Measurements from ENCODE around the gene CSHL1. TPM values are rescaled to one million over a fixed set of nuclear protein-coding genes. Genes with fewer than 3 reads are reported as not detected.
A peak's percentile ranks its signal among the peaks of the same experiment; 100 is the strongest.

The CSHL1 gene
- total RNA-seq, 6 experiments from 2014 or later: not detected

DNA sequence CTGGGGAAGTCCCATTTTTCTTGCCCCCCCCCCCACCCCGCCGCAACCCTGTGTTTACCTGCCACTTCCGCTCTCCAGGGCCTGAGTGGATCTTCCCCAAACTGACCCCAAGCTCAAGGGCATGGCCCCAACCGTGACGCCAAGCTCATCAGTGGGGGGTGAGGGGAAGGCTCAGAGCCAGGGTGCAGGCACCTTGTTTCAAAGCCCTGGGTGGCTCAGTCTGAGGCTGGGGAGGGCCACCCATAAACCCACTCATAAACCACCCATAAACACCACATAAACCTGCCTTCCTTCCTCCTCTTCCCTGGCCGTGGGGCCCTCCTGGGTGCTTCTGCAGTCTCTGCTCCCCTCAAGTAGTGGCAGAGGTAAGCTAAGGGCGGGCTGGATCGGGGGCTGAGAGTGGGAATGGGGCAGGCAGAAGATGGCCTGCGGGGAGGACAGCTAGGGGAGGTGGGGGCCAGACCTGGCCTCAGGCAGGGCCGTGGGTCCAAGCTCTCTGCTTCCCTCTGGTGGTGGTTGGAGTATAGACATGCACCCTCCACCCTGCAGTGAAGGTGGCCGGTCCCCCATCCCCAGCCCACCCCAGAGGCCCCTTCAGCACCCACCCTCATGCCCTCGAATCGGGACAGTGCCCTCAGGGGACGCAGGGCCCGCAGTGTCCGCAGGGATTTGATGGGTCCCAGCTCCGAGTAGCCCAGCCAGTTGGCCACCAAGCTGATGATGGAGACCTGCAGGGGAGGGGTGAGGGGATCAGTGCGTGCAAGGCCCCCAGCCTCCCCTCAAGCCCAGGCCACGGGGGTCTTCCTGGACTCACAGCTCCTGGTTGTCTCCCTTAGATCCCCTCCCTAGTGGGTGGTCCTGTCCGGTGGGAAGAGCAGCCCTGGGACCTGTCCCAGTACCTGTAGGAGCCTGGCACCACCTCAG, 35.6 kb upstream of the CSHL1 start:
- no peak overlapping the region for H3K27ac ChIP-seq
- H3K4me3 ChIP-seq: no peak overlapping the region
- intact Hi-C loops (cut with DNase I): loop anchor here in 1 of 2 donors (10.0 kb wide), 1 partner anchor 58 kb away; no protein-coding TSS in a partner anchor
- H3K27me3 ChIP-seq: no peaks in the 10 kb centered on the region
- H3K9me3 ChIP-seq: no peaks in the 10 kb centered on the region
- no peaks in the 10 kb centered on the region for H3K36me3 ChIP-seq
- ATAC-seq (peak; percentile 74 to 86 (median 82)), DNase-seq (peak in 2 of 3 donors; percentile 55 to 68)
- WGBS (ENCODE audit: insufficient coverage, low coverage, low lambda C conversion rate, missing lambda C conversion rate): 19% methylated on average over 5 of the region's 20 CpGs
- no peak for TF ChIP-seq POLR2A (IDR thresholded peaks at IDR 0.05)
- TF ChIP-seq, protein P1, sequence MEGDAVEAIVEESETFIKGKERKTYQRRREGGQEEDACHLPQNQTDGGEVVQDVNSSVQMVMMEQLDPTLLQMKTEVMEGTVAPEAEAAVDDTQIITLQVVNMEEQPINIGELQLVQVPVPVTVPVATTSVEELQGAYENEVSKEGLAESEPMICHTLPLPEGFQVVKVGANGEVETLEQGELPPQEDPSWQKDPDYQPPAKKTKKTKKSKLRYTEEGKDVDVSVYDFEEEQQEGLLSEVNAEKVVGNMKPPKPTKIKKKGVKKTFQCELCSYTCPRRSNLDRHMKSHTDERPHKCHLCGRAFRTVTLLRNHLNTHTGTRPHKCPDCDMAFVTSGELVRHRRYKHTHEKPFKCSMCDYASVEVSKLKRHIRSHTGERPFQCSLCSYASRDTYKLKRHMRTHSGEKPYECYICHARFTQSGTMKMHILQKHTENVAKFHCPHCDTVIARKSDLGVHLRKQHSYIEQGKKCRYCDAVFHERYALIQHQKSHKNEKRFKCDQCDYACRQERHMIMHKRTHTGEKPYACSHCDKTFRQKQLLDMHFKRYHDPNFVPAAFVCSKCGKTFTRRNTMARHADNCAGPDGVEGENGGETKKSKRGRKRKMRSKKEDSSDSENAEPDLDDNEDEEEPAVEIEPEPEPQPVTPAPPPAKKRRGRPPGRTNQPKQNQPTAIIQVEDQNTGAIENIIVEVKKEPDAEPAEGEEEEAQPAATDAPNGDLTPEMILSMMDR (IDR thresholded peaks at IDR 0.05): peak; percentile 55 to 86 (median 84)
- no peaks in the 10 kb centered on the region for H3K4me1 ChIP-seq

DNA sequence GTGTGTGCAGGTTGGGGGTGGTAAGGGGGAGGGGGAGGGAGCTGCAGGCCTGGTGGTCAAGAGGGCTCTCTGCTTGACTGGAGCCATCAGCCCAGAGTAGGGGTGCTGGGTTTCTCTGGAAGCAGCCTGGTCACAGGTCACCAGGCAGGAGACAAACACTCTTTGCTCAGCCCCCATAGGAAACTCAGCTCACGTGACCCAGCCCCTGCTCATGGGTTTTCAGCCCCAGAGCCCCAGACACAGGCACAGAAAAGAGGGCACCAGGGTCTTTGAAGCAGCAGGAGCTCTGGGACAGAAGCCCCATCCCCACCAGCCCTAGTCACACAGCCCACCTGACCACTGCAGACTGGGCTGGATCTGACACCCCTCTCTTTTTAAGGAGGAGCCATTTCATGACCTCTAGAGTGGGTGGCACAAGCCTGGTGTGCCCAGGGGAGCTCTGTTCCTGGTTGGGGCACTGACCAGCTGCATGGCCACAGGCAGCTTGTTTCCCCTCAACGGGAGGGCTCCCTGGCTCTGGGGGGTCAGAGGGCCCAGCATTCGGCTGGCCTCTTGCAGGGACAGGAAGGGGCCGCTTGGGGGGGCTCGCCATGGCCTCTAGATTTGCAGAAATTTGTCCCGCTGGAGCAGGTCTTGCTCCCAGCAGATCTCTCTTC, 34.9 kb upstream of the CSHL1 start:
- Histone ChIP-seq H3K4me1 (no peaks in the 10 kb centered on the region), H3K4me3 (no peak overlapping the region), H3K36me3 (no peaks in the 10 kb centered on the region), H3K27me3 (no peaks in the 10 kb centered on the region), H3K9me3 (no peaks in the 10 kb centered on the region), H3K27ac (no peak overlapping the region)
- no CpG with 5 or more reads among the region's 6 CpGs for WGBS (ENCODE audit: insufficient coverage, low coverage, low lambda C conversion rate, missing lambda C conversion rate)
- TF ChIP-seq, protein P1 (IDR thresholded peaks at IDR 0.05): no peak
- TF ChIP-seq POLR2A (IDR thresholded peaks at IDR 0.05): no peak
- DNase-seq (no peak), ATAC-seq (no peak)
- intact Hi-C loops (cut with DNase I): loop anchor here in 1 of 2 donors (10.0 kb wide), 1 partner anchor 59 kb away; no protein-coding TSS in a partner anchor

GRCh38 chr17:63944736-63945499, 33.9 kb upstream of the CSHL1 start:
- Histone ChIP-seq H3K9me3 (no peaks in the 10 kb centered on the region), H3K36me3 (no peaks in the 10 kb centered on the region), H3K4me1 (no peaks in the 10 kb centered on the region), H3K27ac (no peak overlapping the region), H3K27me3 (no peaks in the 10 kb centered on the region), H3K4me3 (no peak overlapping the region)
- TF ChIP-seq, protein P1 (IDR thresholded peaks at IDR 0.05): no peak
- TF ChIP-seq POLR2A (IDR thresholded peaks at IDR 0.05): no peak
- intact Hi-C loops (cut with DNase I): loop anchor here in 1 of 2 donors (10.0 kb wide), 1 partner anchor 60 kb away; no protein-coding TSS in a partner anchor
- ATAC-seq (no peak), DNase-seq (peak in 1 of 3 donors; percentile 44)
- WGBS (ENCODE audit: insufficient coverage, low coverage, low lambda C conversion rate, missing lambda C conversion rate): 62% methylated on average over 4 of the region's 24 CpGs

DNA sequence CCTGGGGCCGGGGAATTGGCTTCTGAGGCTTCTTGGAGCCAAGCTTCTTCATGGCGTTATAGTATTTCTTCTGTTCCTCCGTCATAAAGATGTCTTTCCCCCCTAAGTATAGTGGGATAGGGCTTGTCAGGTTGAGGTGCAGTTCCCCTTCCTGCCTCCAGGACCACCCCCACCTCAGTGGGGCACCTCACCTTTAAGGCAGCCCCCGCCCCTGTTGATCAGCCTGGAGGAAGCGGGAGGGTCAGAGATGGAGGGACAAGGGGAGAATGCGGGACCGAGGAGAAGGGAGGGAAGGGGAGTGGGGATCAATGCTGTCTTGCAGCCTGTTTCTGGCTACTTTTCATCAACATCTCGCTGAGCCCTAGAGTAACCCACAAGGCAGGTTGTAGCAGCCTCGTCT, 32.7 kb upstream of the CSHL1 start:
- Histone ChIP-seq H3K4me3 (no peak overlapping the region), H3K27ac (no peak overlapping the region), H3K4me1 (no peaks in the 10 kb centered on the region), H3K9me3 (no peaks in the 10 kb centered on the region), H3K36me3 (no peaks in the 10 kb centered on the region), H3K27me3 (no peaks in the 10 kb centered on the region)
- TF ChIP-seq, protein P1 (IDR thresholded peaks at IDR 0.05): no peak
- no peak for TF ChIP-seq POLR2A (IDR thresholded peaks at IDR 0.05)
- ATAC-seq (no peak), DNase-seq (no peak)
- 86% methylated on average over 6 of the region's 9 CpGs for WGBS (ENCODE audit: insufficient coverage, low coverage, low lambda C conversion rate, missing lambda C conversion rate)
- intact Hi-C loops (cut with DNase I): loop anchor here in 1 of 2 donors (10.0 kb wide), 1 partner anchor 61 kb away; no protein-coding TSS in a partner anchor
